Osteoblast (primary cell): ENCODE results near the gene GNPAT. TPM values are rescaled to one million over a fixed set of nuclear protein-coding genes. Genes with fewer than 3 reads are reported as not detected.
A peak's percentile ranks its signal among the peaks of the same experiment; 100 is the strongest.

ENCODE experiments used
- DNase-seq: peaks from one replicate; pipeline ENCODE4 v3.0.0; 2011; ENCODE audit warnings: low spot score, mixed read lengths; ENCODE audit not compliant: insufficient read length; ENCODE audit errors: missing footprints
- H2AFZ ChIP-seq: 2 replicates; pipeline ENCODE4 v1.6.0; 2011; ENCODE audit warnings: mild to moderate bottlenecking, low read length
- H3K27ac ChIP-seq: 2 replicates; pipeline ENCODE4 v1.5.1; 2011; ENCODE audit warnings: mild to moderate bottlenecking, low read depth, low read length, moderate library complexity
- H3K27me3 ChIP-seq: 2 replicates; pipeline ENCODE4 v1.6.0; 2012; ENCODE audit warnings: mild to moderate bottlenecking, control low read depth, inconsistent platforms, low read length, moderate library complexity; ENCODE audit not compliant: insufficient read depth
- H3K36me3 ChIP-seq: 2 replicates; pipeline ENCODE4 v1.5.1; 2011; ENCODE audit warnings: mild to moderate bottlenecking, low read length, control low read depth, moderate library complexity; ENCODE audit not compliant: insufficient read depth
- H3K4me1 ChIP-seq: 2 replicates; pipeline ENCODE4 v1.5.1; 2011; ENCODE audit warnings: mild to moderate bottlenecking, low read length, control low read depth, moderate library complexity; ENCODE audit not compliant: insufficient read depth
- H3K4me2 ChIP-seq: 2 replicates; pipeline ENCODE4 v1.6.0; 2011; ENCODE audit warnings: mild to moderate bottlenecking, low read length; ENCODE audit not compliant: insufficient read depth
- H3K4me3 ChIP-seq: fragments of 200-600 bp; sonication (generic); 3 replicates; pipeline ENCODE4 v1.5.1; 2012; ENCODE audit warnings: mild to moderate bottlenecking, low read length, inconsistent platforms; ENCODE audit not compliant: insufficient read depth
- H3K79me2 ChIP-seq: 2 replicates; pipeline ENCODE4 v1.6.0; 2012; ENCODE audit warnings: mild to moderate bottlenecking, low read length, control low read depth, inconsistent platforms; ENCODE audit not compliant: insufficient read depth
- H3K9me3 ChIP-seq: 2 replicates; pipeline ENCODE4 v1.5.1; 2011; ENCODE audit warnings: low read depth, low read length, control low read depth
- H4K20me1 ChIP-seq: 2 replicates; pipeline ENCODE4 v1.6.0; 2012; ENCODE audit warnings: mild to moderate bottlenecking, low read length, control low read depth; ENCODE audit not compliant: insufficient read depth
- CTCF ChIP-seq: IDR thresholded peaks from 2 replicates; pipeline ENCODE4 v1.5.1; 2011; ENCODE audit warnings: mild to moderate bottlenecking, low read depth, low read length, moderate library complexity; ENCODE audit errors: extremely low read depth
- total RNA-seq: library from RNA; depleted of rRNA; stranded (reverse); fragments of >200 nt; gene quantifications from 2 replicates; pipeline ENCODE4 v1.2.3, GENCODE V29; 2012

The GNPAT gene
- total RNA-seq, 1 donor = 52.1 TPM

GRCh38 chr1:231242516-231243198, 1.6 kb downstream of the GNPAT start:
- H3K4me2 ChIP-seq = peak overlapping the region; percentile 95
- peaks cover 7% of the 10 kb centered on the region for H3K36me3 ChIP-seq
- DNase-seq = peak; percentile 77
- H3K9me3 ChIP-seq = no peaks in the 10 kb centered on the region
- TF ChIP-seq CTCF = no peak
- H3K4me1 ChIP-seq = peaks cover 18% of the 10 kb centered on the region
- no peaks in the 10 kb centered on the region for H3K27me3 ChIP-seq
- H3K27ac ChIP-seq = no peak overlapping the region
- H3K79me2 ChIP-seq = peaks cover 72% of the 10 kb centered on the region
- H2AFZ ChIP-seq = no peak overlapping the region
- peak overlapping the region; percentile 94 for H3K4me3 ChIP-seq
- H4K20me1 ChIP-seq = peaks cover 14% of the 10 kb centered on the region

GRCh38 chr1:231248778-231249177, 7.8 kb downstream of the GNPAT start:
- no peak overlapping the region for H3K4me2 ChIP-seq
- DNase-seq = no peak
- peaks cover 6% of the 10 kb centered on the region for H4K20me1 ChIP-seq
- H3K4me3 ChIP-seq = no peak overlapping the region
- peaks cover 12% of the 10 kb centered on the region for H3K36me3 ChIP-seq
- no peaks in the 10 kb centered on the region for H3K27me3 ChIP-seq
- no peak overlapping the region for H3K27ac ChIP-seq
- H2AFZ ChIP-seq = no peak overlapping the region
- H3K79me2 ChIP-seq = peaks cover 51% of the 10 kb centered on the region
- no peak for TF ChIP-seq CTCF
- no peaks in the 10 kb centered on the region for H3K4me1 ChIP-seq
- H3K9me3 ChIP-seq = no peaks in the 10 kb centered on the region

- peaks cover 19% of the 10 kb centered on the region for H3K36me3 ChIP-seq
- H2AFZ ChIP-seq = no peak overlapping the region
- no peaks in the 10 kb centered on the region for H4K20me1 ChIP-seq
- no peak for DNase-seq
- H3K4me1 ChIP-seq = no peaks in the 10 kb centered on the region
- H3K27ac ChIP-seq = no peak overlapping the region
- no peak for TF ChIP-seq CTCF
- no peaks in the 10 kb centered on the region for H3K27me3 ChIP-seq
- H3K9me3 ChIP-seq = peaks cover 2% of the 10 kb centered on the region
- H3K4me3 ChIP-seq = no peak overlapping the region
- H3K79me2 ChIP-seq = peaks cover 23% of the 10 kb centered on the region
- no peak overlapping the region for H3K4me2 ChIP-seq
These were observed 11.3 kb downstream of the GNPAT start for GRCh38 chr1:231252336-231252735.

- peaks cover 6% of the 10 kb centered on the region for H3K9me3 ChIP-seq
- no peaks in the 10 kb centered on the region for H3K27me3 ChIP-seq
- H3K27ac ChIP-seq = no peak overlapping the region
- H3K36me3 ChIP-seq = peaks cover 43% of the 10 kb centered on the region
- no peaks in the 10 kb centered on the region for H3K79me2 ChIP-seq
- no peak for TF ChIP-seq CTCF
- H4K20me1 ChIP-seq = no peaks in the 10 kb centered on the region
- no peak overlapping the region for H2AFZ ChIP-seq
- no peak overlapping the region for H3K4me3 ChIP-seq
- H3K4me2 ChIP-seq = no peak overlapping the region
- no peaks in the 10 kb centered on the region for H3K4me1 ChIP-seq
- no peak for DNase-seq
These were observed 19.3 kb downstream of the GNPAT start for GRCh38 chr1:231260351-231260750.
